HepG2 (cell line): ENCODE results near the gene KIF1C. TPM values are rescaled to one million over a fixed set of nuclear protein-coding genes. Genes with fewer than 3 reads are reported as not detected.

Source experiments
- ARID2 ChIP-seq: sonication (generic); formaldehyde crosslinking; IDR thresholded peaks from 2 replicates; pipeline ENCODE4 v1.8.1; 2022; ENCODE audit warnings: mild to moderate bottlenecking, missing genetic modification reagents, borderline replicate concordance
- MED1 ChIP-seq: sonication (generic); formaldehyde crosslinking; IDR thresholded peaks from 2 replicates; pipeline ENCODE4 v1.4.0; 2020; ENCODE audit warnings: missing genetic modification reagents
- NFYB ChIP-seq: sonication (generic); formaldehyde crosslinking; IDR thresholded peaks from 2 replicates; pipeline ENCODE4 v1.4.0; 2020; ENCODE audit warnings: missing genetic modification reagents
- PAX8 ChIP-seq: sonication (generic); formaldehyde crosslinking; IDR thresholded peaks from 2 replicates; pipeline ENCODE4 v1.8.0; 2022; ENCODE audit warnings: mild to moderate bottlenecking, missing genetic modification reagents, borderline replicate concordance
- RARG ChIP-seq: sonication (generic); formaldehyde crosslinking; IDR thresholded peaks from 2 replicates; pipeline ENCODE4 v1.4.0; 2020; ENCODE audit warnings: low read depth, mild to moderate bottlenecking, missing genetic modification reagents
- RBM22 ChIP-seq: fragments of 200-400 bp; formaldehyde crosslinking; optimal IDR thresholded peaks from 2 replicates; pipeline ENCODE3; 2017; ENCODE audit warnings: mild to moderate bottlenecking, low read length, moderate library complexity
- SUZ12 ChIP-seq: fragments of 150-350 bp; IDR thresholded peaks from 2 replicates; pipeline ENCODE4 v1.6.1; 2014; ENCODE audit warnings: low read depth, low read length
- SYNCRIP ChIP-seq: fragments of 200-400 bp; formaldehyde crosslinking; IDR thresholded peaks from 2 replicates; pipeline ENCODE4 v1.6.1; 2018; ENCODE audit warnings: mild to moderate bottlenecking, low read depth, low read length; ENCODE audit not compliant: insufficient read depth
- TAF1 ChIP-seq: sonication (generic); formaldehyde crosslinking; IDR thresholded peaks from 2 replicates; pipeline ENCODE4 v1.4.0; 2020; ENCODE audit warnings: missing genetic modification reagents
- TAF15 ChIP-seq: fragments of 200-400 bp; formaldehyde crosslinking; IDR thresholded peaks from one replicate; pipeline ENCODE4 v1.6.1; 2018; ENCODE audit warnings: mild to moderate bottlenecking, low read depth, low read length; ENCODE audit not compliant: poor library complexity, severe bottlenecking
- ZNF574 ChIP-seq: sonication (generic); formaldehyde crosslinking; IDR thresholded peaks from 2 replicates; pipeline ENCODE4 v1.4.0; 2020; ENCODE audit warnings: missing genetic modification reagents
- polyA plus RNA-seq, 8 experiments: library from polyadenylated mRNA; depleted of rRNA in 3 of 8; stranded (reverse) in 7 of 8; unstranded in 1 of 8; fragments of >200 nt; fragmentation: Illumina TruSeq in 4 of 8; extraction: Trizol in 4 of 8; gene quantifications; 2 replicates each; pipeline versions ENCODE4 v1.2.1 to v1.2.3, GENCODE V29; 2011 to 2016; ENCODE audit warnings: low read depth in 4 of 8, missing spikeins in 1 of 8, mixed read lengths in 1 of 8; ENCODE audit not compliant: insufficient read depth in 1 of 8
- total RNA-seq, 5 experiments: library from RNA; depleted of rRNA; stranded (reverse); fragments of >200 nt; fragmentation: Illumina TruSeq; extraction: Trizol; gene quantifications; 2 replicates each; pipeline ENCODE4 v1.2.3, GENCODE V29; 2016; ENCODE audit warnings: low read depth in 1 of 5
- TF ChIP-seq, protein P1 (sequence below): sonication (generic); formaldehyde crosslinking; IDR thresholded peaks from 2 replicates; pipeline ENCODE4 v1.5.1; 2020; ENCODE audit warnings: mild to moderate bottlenecking, missing genetic modification reagents, borderline replicate concordance
- TF ChIP-seq, protein P2 (sequence below): sonication (generic); formaldehyde crosslinking; IDR thresholded peaks from 2 replicates; pipeline ENCODE4 v1.8.1; 2022; ENCODE audit warnings: low read depth, mild to moderate bottlenecking, missing genetic modification reagents
- TF ChIP-seq, protein P3 (sequence below): sonication (generic); formaldehyde crosslinking; IDR thresholded peaks from 2 replicates; pipeline ENCODE4 v1.5.0; 2020; ENCODE audit warnings: mild to moderate bottlenecking, missing genetic modification reagents, borderline replicate concordance

KIF1C gene
- total and polyA plus RNA-seq, 2 of the 13 experiments (the other 11 are each of a cell fraction or from before 2014, with no cell fraction given) = 70.0 to 104 TPM

DNA sequence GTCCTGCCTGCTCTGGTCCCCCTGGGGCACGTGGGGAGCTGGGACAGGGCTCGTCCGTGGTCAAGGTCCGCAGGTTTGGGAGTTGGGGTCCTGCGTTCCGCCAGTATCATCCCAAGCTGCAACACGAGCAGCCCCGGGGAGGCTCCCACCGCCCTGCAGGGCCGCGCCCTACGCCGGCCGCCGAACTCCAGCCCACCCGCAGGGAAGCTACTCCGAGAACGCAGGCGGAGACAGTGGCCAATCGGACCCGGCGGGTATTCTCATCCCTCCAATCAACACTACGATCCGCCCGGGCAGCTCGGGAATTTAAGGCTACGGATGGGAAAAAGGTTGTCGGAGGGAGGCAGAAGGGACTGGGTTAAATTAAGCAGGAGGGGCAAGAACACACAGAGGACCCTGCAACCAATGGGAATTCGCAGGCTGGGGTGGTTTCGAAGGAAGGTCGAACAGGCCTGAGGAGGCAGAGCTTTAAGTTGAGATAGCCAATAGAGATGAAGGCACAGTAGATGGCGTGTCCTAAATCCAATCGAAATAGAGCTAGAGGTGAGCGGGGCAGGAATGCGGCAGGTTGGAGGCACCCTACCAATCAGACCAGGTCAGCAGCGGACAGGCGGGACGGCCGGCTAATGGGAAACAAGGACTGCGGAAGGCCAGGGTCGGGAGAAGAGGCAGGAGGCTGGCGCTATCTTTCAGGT, 30.8 kb upstream of the KIF1C start (continued):
- TF ChIP-seq TAF1 (CRISPR knock-in tag) (no peak), RBM22 (no peak), TAF15 (no peak), ARID2 (CRISPR knock-in tag) (no peak), SYNCRIP (no peak), ZNF574 (CRISPR knock-in tag) (no peak), NFYB (CRISPR knock-in tag) (peak; percentile 97), PAX8 (CRISPR knock-in tag) (no peak), SUZ12 (no peak), MED1 (CRISPR knock-in tag) (peak; percentile 27; the same call in 1 of the 2 replicates), RARG (CRISPR knock-in tag) (no peak)
- TF ChIP-seq, protein P1, sequence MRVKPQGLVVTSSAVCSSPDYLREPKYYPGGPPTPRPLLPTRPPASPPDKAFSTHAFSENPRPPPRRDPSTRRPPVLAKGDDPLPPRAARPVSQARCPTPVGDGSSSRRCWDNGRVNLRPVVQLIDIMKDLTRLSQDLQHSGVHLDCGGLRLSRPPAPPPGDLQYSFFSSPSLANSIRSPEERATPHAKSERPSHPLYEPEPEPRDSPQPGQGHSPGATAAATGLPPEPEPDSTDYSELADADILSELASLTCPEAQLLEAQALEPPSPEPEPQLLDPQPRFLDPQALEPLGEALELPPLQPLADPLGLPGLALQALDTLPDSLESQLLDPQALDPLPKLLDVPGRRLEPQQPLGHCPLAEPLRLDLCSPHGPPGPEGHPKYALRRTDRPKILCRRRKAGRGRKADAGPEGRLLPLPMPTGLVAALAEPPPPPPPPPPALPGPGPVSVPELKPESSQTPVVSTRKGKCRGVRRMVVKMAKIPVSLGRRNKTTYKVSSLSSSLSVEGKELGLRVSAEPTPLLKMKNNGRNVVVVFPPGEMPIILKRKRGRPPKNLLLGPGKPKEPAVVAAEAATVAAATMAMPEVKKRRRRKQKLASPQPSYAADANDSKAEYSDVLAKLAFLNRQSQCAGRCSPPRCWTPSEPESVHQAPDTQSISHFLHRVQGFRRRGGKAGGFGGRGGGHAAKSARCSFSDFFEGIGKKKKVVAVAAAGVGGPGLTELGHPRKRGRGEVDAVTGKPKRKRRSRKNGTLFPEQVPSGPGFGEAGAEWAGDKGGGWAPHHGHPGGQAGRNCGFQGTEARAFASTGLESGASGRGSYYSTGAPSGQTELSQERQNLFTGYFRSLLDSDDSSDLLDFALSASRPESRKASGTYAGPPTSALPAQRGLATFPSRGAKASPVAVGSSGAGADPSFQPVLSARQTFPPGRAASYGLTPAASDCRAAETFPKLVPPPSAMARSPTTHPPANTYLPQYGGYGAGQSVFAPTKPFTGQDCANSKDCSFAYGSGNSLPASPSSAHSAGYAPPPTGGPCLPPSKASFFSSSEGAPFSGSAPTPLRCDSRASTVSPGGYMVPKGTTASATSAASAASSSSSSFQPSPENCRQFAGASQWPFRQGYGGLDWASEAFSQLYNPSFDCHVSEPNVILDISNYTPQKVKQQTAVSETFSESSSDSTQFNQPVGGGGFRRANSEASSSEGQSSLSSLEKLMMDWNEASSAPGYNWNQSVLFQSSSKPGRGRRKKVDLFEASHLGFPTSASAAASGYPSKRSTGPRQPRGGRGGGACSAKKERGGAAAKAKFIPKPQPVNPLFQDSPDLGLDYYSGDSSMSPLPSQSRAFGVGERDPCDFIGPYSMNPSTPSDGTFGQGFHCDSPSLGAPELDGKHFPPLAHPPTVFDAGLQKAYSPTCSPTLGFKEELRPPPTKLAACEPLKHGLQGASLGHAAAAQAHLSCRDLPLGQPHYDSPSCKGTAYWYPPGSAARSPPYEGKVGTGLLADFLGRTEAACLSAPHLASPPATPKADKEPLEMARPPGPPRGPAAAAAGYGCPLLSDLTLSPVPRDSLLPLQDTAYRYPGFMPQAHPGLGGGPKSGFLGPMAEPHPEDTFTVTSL (CRISPR knock-in tag) = no peak
- TF ChIP-seq, protein P2, sequence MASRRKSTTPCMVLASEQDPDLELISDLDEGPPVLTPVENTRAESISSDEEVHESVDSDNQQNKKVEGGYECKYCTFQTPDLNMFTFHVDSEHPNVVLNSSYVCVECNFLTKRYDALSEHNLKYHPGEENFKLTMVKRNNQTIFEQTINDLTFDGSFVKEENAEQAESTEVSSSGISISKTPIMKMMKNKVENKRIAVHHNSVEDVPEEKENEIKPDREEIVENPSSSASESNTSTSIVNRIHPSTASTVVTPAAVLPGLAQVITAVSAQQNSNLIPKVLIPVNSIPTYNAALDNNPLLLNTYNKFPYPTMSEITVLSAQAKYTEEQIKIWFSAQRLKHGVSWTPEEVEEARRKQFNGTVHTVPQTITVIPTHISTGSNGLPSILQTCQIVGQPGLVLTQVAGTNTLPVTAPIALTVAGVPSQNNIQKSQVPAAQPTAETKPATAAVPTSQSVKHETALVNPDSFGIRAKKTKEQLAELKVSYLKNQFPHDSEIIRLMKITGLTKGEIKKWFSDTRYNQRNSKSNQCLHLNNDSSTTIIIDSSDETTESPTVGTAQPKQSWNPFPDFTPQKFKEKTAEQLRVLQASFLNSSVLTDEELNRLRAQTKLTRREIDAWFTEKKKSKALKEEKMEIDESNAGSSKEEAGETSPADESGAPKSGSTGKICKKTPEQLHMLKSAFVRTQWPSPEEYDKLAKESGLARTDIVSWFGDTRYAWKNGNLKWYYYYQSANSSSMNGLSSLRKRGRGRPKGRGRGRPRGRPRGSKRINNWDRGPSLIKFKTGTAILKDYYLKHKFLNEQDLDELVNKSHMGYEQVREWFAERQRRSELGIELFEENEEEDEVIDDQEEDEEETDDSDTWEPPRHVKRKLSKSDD (CRISPR knock-in tag) = no peak
- TF ChIP-seq, protein P3, sequence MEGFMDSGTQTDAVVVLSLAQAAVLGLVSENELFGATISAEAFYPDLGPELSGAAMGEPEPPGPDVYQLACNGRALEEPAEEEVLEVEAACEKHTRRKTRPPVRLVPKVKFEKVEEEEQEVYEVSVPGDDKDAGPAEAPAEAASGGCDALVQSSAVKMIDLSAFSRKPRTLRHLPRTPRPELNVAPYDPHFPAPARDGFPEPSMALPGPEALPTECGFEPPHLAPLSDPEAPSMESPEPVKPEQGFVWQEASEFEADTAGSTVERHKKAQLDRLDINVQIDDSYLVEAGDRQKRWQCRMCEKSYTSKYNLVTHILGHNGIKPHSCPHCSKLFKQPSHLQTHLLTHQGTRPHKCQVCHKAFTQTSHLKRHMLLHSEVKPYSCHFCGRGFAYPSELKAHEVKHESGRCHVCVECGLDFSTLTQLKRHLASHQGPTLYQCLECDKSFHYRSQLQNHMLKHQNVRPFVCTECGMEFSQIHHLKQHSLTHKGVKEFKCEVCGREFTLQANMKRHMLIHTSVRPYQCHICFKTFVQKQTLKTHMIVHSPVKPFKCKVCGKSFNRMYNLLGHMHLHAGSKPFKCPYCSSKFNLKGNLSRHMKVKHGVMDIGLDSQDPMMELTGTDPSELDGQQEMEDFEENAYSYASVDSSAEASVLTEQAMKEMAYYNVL (CRISPR knock-in tag) = no peak; the same call in 1 of the 2 replicates
